Breast epithelium (tissue), 3 donors: ENCODE data around the gene TRAF3IP1.

Source experiments
- POLR2A ChIP-seq: fragments of 450-650 bp; IDR thresholded peaks from one replicate; pipeline ENCODE4 v1.6.1; 2016; ENCODE audit warnings: antibody characterized with exemption, mild to moderate bottlenecking, moderate library complexity
- TF ChIP-seq, protein P1 (sequence below), 3 donors: fragments of 450-650 bp; IDR thresholded peaks; one replicate each; pipeline ENCODE4 v1.5.1; 2016 to 2017; ENCODE audit warnings: antibody characterized with exemption in 3 of 3, mild to moderate bottlenecking in 3 of 3, moderate library complexity in 3 of 3

GRCh38 chr2:238326801-238327365 is 6.6 kb downstream of the TRAF3IP1 start:
- TF ChIP-seq, protein P1, sequence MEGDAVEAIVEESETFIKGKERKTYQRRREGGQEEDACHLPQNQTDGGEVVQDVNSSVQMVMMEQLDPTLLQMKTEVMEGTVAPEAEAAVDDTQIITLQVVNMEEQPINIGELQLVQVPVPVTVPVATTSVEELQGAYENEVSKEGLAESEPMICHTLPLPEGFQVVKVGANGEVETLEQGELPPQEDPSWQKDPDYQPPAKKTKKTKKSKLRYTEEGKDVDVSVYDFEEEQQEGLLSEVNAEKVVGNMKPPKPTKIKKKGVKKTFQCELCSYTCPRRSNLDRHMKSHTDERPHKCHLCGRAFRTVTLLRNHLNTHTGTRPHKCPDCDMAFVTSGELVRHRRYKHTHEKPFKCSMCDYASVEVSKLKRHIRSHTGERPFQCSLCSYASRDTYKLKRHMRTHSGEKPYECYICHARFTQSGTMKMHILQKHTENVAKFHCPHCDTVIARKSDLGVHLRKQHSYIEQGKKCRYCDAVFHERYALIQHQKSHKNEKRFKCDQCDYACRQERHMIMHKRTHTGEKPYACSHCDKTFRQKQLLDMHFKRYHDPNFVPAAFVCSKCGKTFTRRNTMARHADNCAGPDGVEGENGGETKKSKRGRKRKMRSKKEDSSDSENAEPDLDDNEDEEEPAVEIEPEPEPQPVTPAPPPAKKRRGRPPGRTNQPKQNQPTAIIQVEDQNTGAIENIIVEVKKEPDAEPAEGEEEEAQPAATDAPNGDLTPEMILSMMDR (IDR thresholded peaks at IDR 0.05), result no peak
- TF ChIP-seq POLR2A, result no peak
